GM12801 (cell line): ENCODE results near the gene CLEC16A.

Experiments
- TF ChIP-seq, protein P1 (sequence below): IDR thresholded peaks from one replicate; pipeline ENCODE4 v1.5.1; 2011; ENCODE audit warnings: control low read depth; ENCODE audit not compliant: insufficient read length; ENCODE audit errors: extremely low read depth

Gene CLEC16A

DNA sequence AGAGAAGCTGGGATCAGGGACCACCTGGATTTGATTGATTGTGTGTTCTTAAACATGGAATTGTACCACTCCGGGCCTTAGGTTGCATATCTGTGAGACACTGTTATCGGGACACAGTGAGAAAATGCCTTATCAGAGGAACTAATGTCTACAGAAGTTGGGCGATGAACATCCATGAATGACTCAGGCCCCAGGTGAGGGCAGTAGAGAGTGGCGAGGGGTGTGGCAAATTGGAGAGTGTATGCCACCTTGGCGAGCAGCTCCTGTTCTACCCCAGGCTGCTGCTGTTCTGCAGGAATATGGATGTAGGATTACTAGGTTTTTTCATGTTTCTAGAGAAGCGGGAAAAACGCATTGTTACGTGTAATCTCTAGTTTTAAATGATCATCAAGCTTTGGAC, 38.8 kb downstream of the CLEC16A start:
- TF ChIP-seq, protein P1, sequence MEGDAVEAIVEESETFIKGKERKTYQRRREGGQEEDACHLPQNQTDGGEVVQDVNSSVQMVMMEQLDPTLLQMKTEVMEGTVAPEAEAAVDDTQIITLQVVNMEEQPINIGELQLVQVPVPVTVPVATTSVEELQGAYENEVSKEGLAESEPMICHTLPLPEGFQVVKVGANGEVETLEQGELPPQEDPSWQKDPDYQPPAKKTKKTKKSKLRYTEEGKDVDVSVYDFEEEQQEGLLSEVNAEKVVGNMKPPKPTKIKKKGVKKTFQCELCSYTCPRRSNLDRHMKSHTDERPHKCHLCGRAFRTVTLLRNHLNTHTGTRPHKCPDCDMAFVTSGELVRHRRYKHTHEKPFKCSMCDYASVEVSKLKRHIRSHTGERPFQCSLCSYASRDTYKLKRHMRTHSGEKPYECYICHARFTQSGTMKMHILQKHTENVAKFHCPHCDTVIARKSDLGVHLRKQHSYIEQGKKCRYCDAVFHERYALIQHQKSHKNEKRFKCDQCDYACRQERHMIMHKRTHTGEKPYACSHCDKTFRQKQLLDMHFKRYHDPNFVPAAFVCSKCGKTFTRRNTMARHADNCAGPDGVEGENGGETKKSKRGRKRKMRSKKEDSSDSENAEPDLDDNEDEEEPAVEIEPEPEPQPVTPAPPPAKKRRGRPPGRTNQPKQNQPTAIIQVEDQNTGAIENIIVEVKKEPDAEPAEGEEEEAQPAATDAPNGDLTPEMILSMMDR, result no peak

DNA sequence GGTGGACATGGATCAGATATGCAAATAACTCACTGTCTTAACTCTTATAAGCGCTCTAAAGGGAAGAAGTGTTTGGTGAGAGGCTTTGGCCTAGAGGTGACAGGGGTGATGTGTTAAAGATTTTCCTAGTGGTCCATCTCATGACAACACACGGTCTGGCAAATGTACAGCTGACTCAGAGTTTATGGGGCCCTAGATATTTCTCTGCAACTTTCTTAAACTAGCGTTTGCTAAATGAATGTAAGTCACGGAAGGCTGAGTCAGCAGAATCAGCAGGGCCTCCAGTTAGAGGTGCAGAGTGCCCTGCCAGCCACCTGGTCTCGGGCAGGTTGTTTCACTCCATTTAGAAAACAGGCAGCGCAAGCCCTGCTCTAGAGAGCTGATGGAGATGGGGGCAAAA, 40.1 kb downstream of the CLEC16A start:
- TF ChIP-seq, protein P1, result no peak

DNA sequence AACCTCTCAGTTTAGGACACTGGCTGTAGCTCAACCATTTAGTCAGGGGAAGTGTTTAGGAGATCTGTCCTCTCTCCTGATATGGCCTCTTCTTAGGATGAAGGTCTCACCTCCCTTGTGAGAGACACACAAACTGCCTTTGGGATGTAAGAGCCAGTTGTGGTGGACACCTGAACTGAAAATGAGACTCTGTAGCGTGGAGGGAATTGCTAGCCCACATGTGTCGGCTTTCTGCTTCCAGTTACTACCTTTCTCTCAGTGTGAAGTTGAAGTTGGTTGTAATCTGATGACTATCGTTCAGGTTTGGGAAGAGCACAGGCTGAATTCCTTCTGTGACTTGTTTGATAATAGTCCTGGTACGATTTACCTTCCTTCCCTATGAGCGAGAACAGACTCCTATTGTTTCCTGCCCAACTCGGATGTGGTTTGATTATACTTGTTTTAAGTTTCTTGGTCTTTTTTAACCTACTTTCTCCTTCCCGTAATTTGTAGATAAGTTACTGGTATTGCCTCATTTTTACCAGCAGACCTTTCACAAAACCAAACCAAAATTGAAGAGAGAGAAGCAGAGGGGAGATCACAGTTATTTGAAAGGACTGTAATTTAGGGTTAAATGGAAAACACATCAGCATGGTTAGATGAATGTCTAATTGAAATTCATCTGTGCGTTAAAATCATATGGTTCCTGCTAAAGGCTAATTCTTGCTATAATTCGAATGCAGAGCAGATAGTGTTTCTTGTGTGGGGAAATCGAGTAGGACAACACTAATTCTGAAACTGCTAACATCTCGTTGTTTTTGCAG, 43.2 kb downstream of the CLEC16A start:
- TF ChIP-seq, protein P1, result no peak

DNA sequence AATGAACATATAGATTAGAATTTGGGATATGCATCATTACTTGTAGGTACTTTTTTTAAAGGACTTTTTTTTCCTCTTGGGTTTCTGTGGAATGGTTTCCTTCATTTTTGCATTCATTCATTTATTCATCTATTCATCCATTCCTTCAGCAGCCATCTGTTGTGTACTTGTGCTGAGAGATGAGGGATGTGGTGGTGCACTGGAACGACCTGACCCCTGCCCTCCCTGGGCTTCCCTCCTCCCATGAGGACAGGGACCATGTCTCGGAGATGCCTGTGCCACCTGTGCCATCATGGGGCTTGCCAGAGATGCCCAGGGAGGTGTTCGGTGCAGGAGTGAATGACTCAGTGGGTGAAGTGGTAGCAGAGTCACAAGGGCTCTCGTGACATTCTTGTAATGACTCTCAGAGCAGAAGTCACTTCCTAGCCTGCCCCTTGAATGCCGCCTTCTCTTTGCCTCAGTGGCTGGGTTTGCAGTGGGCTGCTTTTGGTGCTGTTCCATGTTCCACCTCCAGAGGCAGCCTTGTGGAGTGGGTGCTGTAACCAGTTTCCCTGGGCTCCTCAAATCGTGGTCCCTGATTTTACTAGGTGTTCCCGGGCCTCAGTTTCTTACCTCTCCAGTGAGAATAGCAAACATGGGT, 43.9 kb downstream of the CLEC16A start:
- TF ChIP-seq, protein P1, result no peak

DNA sequence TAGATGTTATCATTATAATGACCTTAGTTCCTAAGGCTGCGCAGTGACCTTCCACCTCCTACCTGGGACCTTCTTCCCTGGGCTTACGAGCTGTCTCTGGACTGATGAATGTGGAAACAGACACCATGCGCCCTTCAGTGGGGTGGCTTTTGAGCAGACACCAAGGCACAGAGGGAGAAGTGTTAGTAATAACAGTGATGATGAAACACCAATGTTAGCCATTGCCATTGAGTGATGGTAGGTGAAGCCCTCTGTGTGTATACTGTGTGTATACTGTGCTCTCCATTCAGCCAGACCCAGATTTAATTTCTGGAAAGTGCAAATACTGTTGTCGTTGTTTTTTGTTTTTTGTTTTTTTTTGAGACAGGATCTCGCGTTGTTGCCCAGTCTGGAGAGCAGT, 44.5 kb downstream of the CLEC16A start:
- TF ChIP-seq, protein P1, result no peak

DNA sequence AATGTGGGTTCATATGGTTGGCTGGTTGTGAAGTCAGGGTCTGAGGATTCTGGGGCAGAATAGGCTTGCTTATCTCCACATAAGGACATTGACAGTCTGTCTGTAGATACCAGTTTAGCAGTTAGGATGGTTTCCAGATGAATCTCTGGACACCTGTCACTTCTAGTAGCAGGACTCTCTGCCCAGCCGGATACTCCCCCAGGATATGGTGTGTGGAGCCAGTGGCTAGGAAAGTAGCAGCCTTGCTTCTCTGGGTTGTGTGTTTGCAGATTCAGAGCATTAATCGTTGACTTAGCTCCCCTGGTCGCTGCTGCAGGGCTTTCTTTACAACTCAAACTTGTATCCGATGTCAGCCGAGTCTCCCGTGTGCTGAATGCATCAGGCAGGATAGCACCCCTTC, 45.2 kb downstream of the CLEC16A start:
- TF ChIP-seq, protein P1, result no peak

DNA sequence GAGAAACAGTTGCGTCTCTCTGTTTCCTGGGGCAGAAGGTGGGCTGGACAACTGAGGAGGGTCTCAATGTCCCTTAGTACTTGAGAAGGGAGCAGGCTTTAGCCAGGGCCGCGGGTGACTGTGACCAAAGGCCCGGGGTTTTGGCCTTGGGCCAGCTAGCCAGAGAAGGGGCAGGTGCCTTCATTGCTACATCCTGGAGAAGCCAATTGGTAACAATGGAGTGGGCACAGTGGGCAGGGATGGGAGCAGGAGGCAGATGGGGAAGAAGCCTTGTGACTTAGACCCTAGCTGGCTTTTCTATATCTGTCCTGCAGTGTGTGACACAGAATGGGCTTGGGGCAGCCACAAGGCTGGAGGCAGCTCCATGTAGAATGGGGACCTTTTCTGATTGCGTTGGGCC, 46.0 kb downstream of the CLEC16A start:
- TF ChIP-seq, protein P1, result no peak
